ENCODE results near the gene DNM3.

Gene DNM3

GRCh38 chr1:172378109-172378760 lies 536.9 kb downstream of the DNM3 start:
- TF ChIP-seq GATA1 (IDR thresholded peaks at IDR 0.05; ENCODE audit: low read depth, low read length) (no peak), POLR2A (IDR thresholded peaks at IDR 0.05; ENCODE audit: low read length) (no peak)
- no peak for DNase-seq

GRCh38 chr1:172380441-172381244 lies 539.3 kb downstream of the DNM3 start:
- no peak for TF ChIP-seq GATA1 (IDR thresholded peaks at IDR 0.05; ENCODE audit: low read depth, low read length)
- TF ChIP-seq POLR2A (IDR thresholded peaks at IDR 0.05; ENCODE audit: low read length): no peak
- no peak for DNase-seq

- DNase-seq: no peak
- no peak for TF ChIP-seq GATA1 (IDR thresholded peaks at IDR 0.05; ENCODE audit: low read depth, low read length)
- no peak for TF ChIP-seq POLR2A (IDR thresholded peaks at IDR 0.05; ENCODE audit: low read length)
These were observed 540.6 kb downstream of the DNM3 start for GRCh38 chr1:172381946-172382345.

GRCh38 chr1:172382406-172382805 lies 541.1 kb downstream of the DNM3 start:
- no peak for TF ChIP-seq GATA1 (IDR thresholded peaks at IDR 0.05; ENCODE audit: low read depth, low read length)
- TF ChIP-seq POLR2A (IDR thresholded peaks at IDR 0.05; ENCODE audit: low read length): no peak

GRCh38 chr1:172382990-172383389 lies 541.7 kb downstream of the DNM3 start:
- no peak for TF ChIP-seq GATA1 (IDR thresholded peaks at IDR 0.05; ENCODE audit: low read depth, low read length)
- no peak for TF ChIP-seq POLR2A (IDR thresholded peaks at IDR 0.05; ENCODE audit: low read length)
- no peak for DNase-seq

More at GRCh38 chr1:172382406-172382805, 541.1 kb downstream of the DNM3 start:
- no peak for DNase-seq

GRCh38 chr1:172383536-172383935 lies 542.2 kb downstream of the DNM3 start:
- TF ChIP-seq POLR2A (IDR thresholded peaks at IDR 0.05; ENCODE audit: low read length) (no peak), GATA1 (IDR thresholded peaks at IDR 0.05; ENCODE audit: low read depth, low read length) (no peak)
- no peak for DNase-seq

GRCh38 chr1:172384656-172385055 lies 543.4 kb downstream of the DNM3 start:
- TF ChIP-seq GATA1 (IDR thresholded peaks at IDR 0.05; ENCODE audit: low read depth, low read length): no peak
- no peak for DNase-seq

GRCh38 chr1:172386046-172386445 lies 544.7 kb downstream of the DNM3 start:
- TF ChIP-seq POLR2A (IDR thresholded peaks at IDR 0.05; ENCODE audit: low read length) (no peak), GATA1 (IDR thresholded peaks at IDR 0.05; ENCODE audit: low read depth, low read length) (no peak)
- no peak for DNase-seq

GRCh38 chr1:172388490-172388889 lies 547.2 kb downstream of the DNM3 start:
- TF ChIP-seq POLR2A (IDR thresholded peaks at IDR 0.05; ENCODE audit: low read length): no peak
- no peak for DNase-seq

GRCh38 chr1:172390301-172390682 lies 549.0 kb downstream of the DNM3 start:
- no peak for DNase-seq
- TF ChIP-seq GATA1 (IDR thresholded peaks at IDR 0.05; ENCODE audit: low read depth, low read length) (no peak), POLR2A (IDR thresholded peaks at IDR 0.05; ENCODE audit: low read length) (no peak)

GRCh38 chr1:172390683-172391551 lies 549.6 kb downstream of the DNM3 start:
- TF ChIP-seq GATA1 (IDR thresholded peaks at IDR 0.05; ENCODE audit: low read depth, low read length) (no peak), POLR2A (IDR thresholded peaks at IDR 0.05; ENCODE audit: low read length) (no peak)
- no peak for DNase-seq

- DNase-seq: no peak
- no peak for TF ChIP-seq GATA1 (IDR thresholded peaks at IDR 0.05; ENCODE audit: low read depth, low read length)
- TF ChIP-seq POLR2A (IDR thresholded peaks at IDR 0.05; ENCODE audit: low read length): no peak
These were observed 550.7 kb downstream of the DNM3 start for GRCh38 chr1:172391976-172392375.

GRCh38 chr1:172393354-172393753 lies 552.1 kb downstream of the DNM3 start:
- TF ChIP-seq GATA1 (IDR thresholded peaks at IDR 0.05; ENCODE audit: low read depth, low read length) (no peak), POLR2A (IDR thresholded peaks at IDR 0.05; ENCODE audit: low read length) (no peak)
- no peak for DNase-seq

- TF ChIP-seq POLR2A (IDR thresholded peaks at IDR 0.05; ENCODE audit: low read length) (no peak), GATA1 (IDR thresholded peaks at IDR 0.05; ENCODE audit: low read depth, low read length) (no peak)
- DNase-seq: no peak
These were observed 552.9 kb downstream of the DNM3 start for GRCh38 chr1:172394141-172394751.
